Rectal smooth muscle tissue (tissue), 1 donor: ENCODE data around the gene ADGRF1.

ENCODE experiments used
- H3K27ac ChIP-seq: one replicate; pipeline ENCODE4 v1.7.0; 2013; ENCODE audit warnings: low read depth, low read length, inconsistent platforms
- H3K27me3 ChIP-seq: one replicate; pipeline ENCODE4 v1.7.0; 2013; ENCODE audit warnings: low read length; ENCODE audit not compliant: control insufficient read depth, insufficient read depth
- H3K36me3 ChIP-seq: one replicate; pipeline ENCODE4 v1.7.0; 2013; ENCODE audit warnings: low read length; ENCODE audit not compliant: control insufficient read depth, insufficient read depth
- H3K4me1 ChIP-seq: one replicate; pipeline ENCODE4 v1.7.0; 2013; ENCODE audit warnings: low read length; ENCODE audit not compliant: control insufficient read depth, insufficient read depth
- H3K4me3 ChIP-seq: one replicate; pipeline ENCODE4 v1.7.0; 2013; ENCODE audit warnings: low read length
- H3K9ac ChIP-seq: one replicate; pipeline ENCODE4 v1.7.0; 2013; ENCODE audit warnings: low read length

Gene ADGRF1

GRCh38 chr6:46985943-46986342 is 56.2 kb downstream of the ADGRF1 start:
- H3K9ac ChIP-seq = no peak overlapping the region
- H3K27ac ChIP-seq = no peak overlapping the region

GRCh38 chr6:46983007-46983411 is 59.1 kb downstream of the ADGRF1 start:
- H3K36me3 ChIP-seq = no peaks in the 10 kb centered on the region
- no peak overlapping the region for H3K4me3 ChIP-seq
- H3K9ac ChIP-seq = no peak overlapping the region
- no peaks in the 10 kb centered on the region for H3K27me3 ChIP-seq
- H3K4me1 ChIP-seq = peaks cover 5% of the 10 kb centered on the region
- H3K27ac ChIP-seq = no peak overlapping the region

More at GRCh38 chr6:46985943-46986342, 56.2 kb downstream of the ADGRF1 start:
- Histone ChIP-seq H3K27me3 (no peaks in the 10 kb centered on the region), H3K36me3 (no peaks in the 10 kb centered on the region), H3K4me3 (no peak overlapping the region), H3K4me1 (peaks cover 5% of the 10 kb centered on the region)

- Histone ChIP-seq H3K27ac (no peak overlapping the region), H3K9ac (no peak overlapping the region), H3K4me1 (peaks cover 5% of the 10 kb centered on the region), H3K36me3 (no peaks in the 10 kb centered on the region), H3K4me3 (no peak overlapping the region), H3K27me3 (no peaks in the 10 kb centered on the region)
Observed at GRCh38 chr6:46979206-46979605, 62.9 kb downstream of the ADGRF1 start.

- no peak overlapping the region for H3K4me3 ChIP-seq
- no peak overlapping the region for H3K9ac ChIP-seq
- H3K36me3 ChIP-seq = no peaks in the 10 kb centered on the region
- H3K27me3 ChIP-seq = no peaks in the 10 kb centered on the region
- H3K27ac ChIP-seq = no peak overlapping the region
- no peaks in the 10 kb centered on the region for H3K4me1 ChIP-seq
Observed at GRCh38 chr6:46974786-46975185, 67.3 kb downstream of the ADGRF1 start.

- Histone ChIP-seq H3K27me3 (no peaks in the 10 kb centered on the region), H3K4me3 (no peak overlapping the region), H3K4me1 (no peaks in the 10 kb centered on the region), H3K9ac (no peak overlapping the region), H3K36me3 (no peaks in the 10 kb centered on the region), H3K27ac (no peak overlapping the region)
Observed at GRCh38 chr6:46973029-46973428, 69.1 kb downstream of the ADGRF1 start.

GRCh38 chr6:46972531-46972930 is 69.6 kb downstream of the ADGRF1 start:
- Histone ChIP-seq H3K36me3 (no peaks in the 10 kb centered on the region), H3K27me3 (no peaks in the 10 kb centered on the region), H3K9ac (no peak overlapping the region), H3K4me3 (no peak overlapping the region), H3K4me1 (no peaks in the 10 kb centered on the region), H3K27ac (no peak overlapping the region)

GRCh38 chr6:46969206-46969605 is 72.9 kb downstream of the ADGRF1 start:
- Histone ChIP-seq H3K27ac (no peak overlapping the region), H3K4me1 (no peaks in the 10 kb centered on the region), H3K27me3 (no peaks in the 10 kb centered on the region), H3K36me3 (no peaks in the 10 kb centered on the region), H3K4me3 (no peak overlapping the region), H3K9ac (no peak overlapping the region)

- Histone ChIP-seq H3K9ac (no peak overlapping the region), H3K27me3 (no peaks in the 10 kb centered on the region), H3K4me3 (no peak overlapping the region), H3K4me1 (no peaks in the 10 kb centered on the region), H3K27ac (no peak overlapping the region), H3K36me3 (no peaks in the 10 kb centered on the region)
Observed at GRCh38 chr6:46967826-46968349, 74.2 kb downstream of the ADGRF1 start.

- Histone ChIP-seq H3K27me3 (no peaks in the 10 kb centered on the region), H3K4me3 (no peak overlapping the region), H3K9ac (no peak overlapping the region), H3K36me3 (no peaks in the 10 kb centered on the region), H3K27ac (no peak overlapping the region), H3K4me1 (no peaks in the 10 kb centered on the region)
Observed at GRCh38 chr6:46964716-46965519, 77.2 kb downstream of the ADGRF1 start.

GRCh38 chr6:46963626-46964025 is 78.5 kb downstream of the ADGRF1 start:
- H3K9ac ChIP-seq = no peak overlapping the region
- H3K4me3 ChIP-seq = no peak overlapping the region
- H3K27me3 ChIP-seq = no peaks in the 10 kb centered on the region
- no peaks in the 10 kb centered on the region for H3K4me1 ChIP-seq
- no peaks in the 10 kb centered on the region for H3K36me3 ChIP-seq
- no peak overlapping the region for H3K27ac ChIP-seq

- no peaks in the 10 kb centered on the region for H3K36me3 ChIP-seq
- no peak overlapping the region for H3K27ac ChIP-seq
- H3K4me1 ChIP-seq = no peaks in the 10 kb centered on the region
- no peaks in the 10 kb centered on the region for H3K27me3 ChIP-seq
- H3K4me3 ChIP-seq = no peak overlapping the region
- no peak overlapping the region for H3K9ac ChIP-seq
Observed at GRCh38 chr6:46963039-46963438, 79.1 kb downstream of the ADGRF1 start.

- Histone ChIP-seq H3K4me3 (no peak overlapping the region), H3K36me3 (no peaks in the 10 kb centered on the region), H3K27ac (no peak overlapping the region), H3K27me3 (no peaks in the 10 kb centered on the region), H3K9ac (no peak overlapping the region), H3K4me1 (no peaks in the 10 kb centered on the region)
Observed at GRCh38 chr6:46961711-46962110, 80.4 kb downstream of the ADGRF1 start.

- Histone ChIP-seq H3K4me1 (no peaks in the 10 kb centered on the region), H3K27me3 (no peaks in the 10 kb centered on the region), H3K27ac (no peak overlapping the region), H3K4me3 (no peak overlapping the region), H3K36me3 (no peaks in the 10 kb centered on the region), H3K9ac (no peak overlapping the region)
Observed at GRCh38 chr6:46961232-46961631, 80.9 kb downstream of the ADGRF1 start.
